Keratinocyte (primary cell): Measurements from ENCODE around the gene GLRX3. TPM values are rescaled to one million over a fixed set of nuclear protein-coding genes. Genes with fewer than 3 reads are reported as not detected.

Source experiments
- DNase-seq: peaks from one replicate; pipeline ENCODE4 v3.0.0-alpha.2; 2011; ENCODE audit warnings: low read depth, missing footprints, low spot score
- FAIRE-seq: peaks from 2 replicates; lab custom pipeline; 2011; peaks lifted over from hg19 to GRCh38; lab: Jason Lieb, UNC
- H2AFZ ChIP-seq: 2 replicates; pipeline ENCODE4 v1.6.0; 2012; ENCODE audit warnings: low read length, control low read depth, inconsistent platforms; ENCODE audit not compliant: control insufficient read depth
- H3K27ac ChIP-seq: 2 replicates; pipeline ENCODE4 v1.5.1; 2011; ENCODE audit warnings: low read length; ENCODE audit not compliant: control insufficient read depth, insufficient read depth
- H3K27me3 ChIP-seq: 3 replicates; pipeline ENCODE4 v1.6.0; 2011; ENCODE audit warnings: low read length; ENCODE audit not compliant: control insufficient read depth, insufficient read depth; ENCODE audit errors: extremely low read depth
- H3K36me3 ChIP-seq, 2 experiments: 2 replicates in 1 of 2; 3 replicates in 1 of 2; pipeline ENCODE4 v1.5.1; 2011; ENCODE audit warnings: low read length in 2 of 2, mild to moderate bottlenecking in 1 of 2; ENCODE audit not compliant: control insufficient read depth in 2 of 2, insufficient read depth in 2 of 2; ENCODE audit errors: extremely low read depth in 1 of 2
- H3K4me1 ChIP-seq: 3 replicates; pipeline ENCODE4 v1.5.1; 2011; ENCODE audit warnings: low read length; ENCODE audit not compliant: control insufficient read depth, insufficient read depth; ENCODE audit errors: extremely low read depth
- H3K4me2 ChIP-seq: 3 replicates; pipeline ENCODE4 v1.6.0; 2011; ENCODE audit warnings: low read depth, low read length; ENCODE audit not compliant: control insufficient read depth, insufficient read depth; ENCODE audit errors: extremely low read depth
- H3K4me3 ChIP-seq, 3 experiments: fragments of 200-600 bp in 1 of 3; sonication (generic) in 1 of 3; 2 replicates in 2 of 3; 3 replicates in 1 of 3; pipeline ENCODE4 v1.5.1; 2011 to 2016; ENCODE audit warnings: low read length in 3 of 3, mild to moderate bottlenecking in 3 of 3, control low read depth in 2 of 3, inconsistent platforms in 1 of 3, low read depth in 1 of 3, mixed read lengths in 1 of 3, mixed run types in 1 of 3, moderate library complexity in 1 of 3; ENCODE audit not compliant: control insufficient read depth in 2 of 3, insufficient read depth in 2 of 3; ENCODE audit errors: extremely low read depth in 1 of 3
- H3K79me2 ChIP-seq: 2 replicates; pipeline ENCODE4 v1.6.0; 2012; ENCODE audit warnings: low read length; ENCODE audit not compliant: control insufficient read depth, insufficient read depth
- H3K9ac ChIP-seq: 3 replicates; pipeline ENCODE4 v1.6.0; 2011; ENCODE audit warnings: low read length; ENCODE audit not compliant: control insufficient read depth, insufficient read depth; ENCODE audit errors: extremely low read depth
- H3K9me1 ChIP-seq: 3 replicates; pipeline ENCODE4 v1.6.0; 2011; ENCODE audit warnings: low read length; ENCODE audit not compliant: control insufficient read depth, insufficient read depth; ENCODE audit errors: extremely low read depth
- H3K9me3 ChIP-seq: 2 replicates; pipeline ENCODE4 v1.5.1; 2012; ENCODE audit warnings: low read depth, low read length; ENCODE audit not compliant: control insufficient read depth
- H4K20me1 ChIP-seq: 3 replicates; pipeline ENCODE4 v1.6.0; 2011; ENCODE audit warnings: low read length; ENCODE audit not compliant: control insufficient read depth, insufficient read depth; ENCODE audit errors: extremely low read depth
- CTCF ChIP-seq, 3 experiments: IDR thresholded peaks in 1 of 3; conservative IDR thresholded peaks in 1 of 3; optimal IDR thresholded peaks in 1 of 3; 2 replicates in 2 of 3; 3 replicates in 1 of 3; pipeline versions ENCODE3 to v1.5.1; 2011; ENCODE audit warnings: low read length in 3 of 3, mild to moderate bottlenecking in 3 of 3, moderate library complexity in 2 of 3, control low read depth in 1 of 3, inconsistent platforms in 1 of 3; ENCODE audit not compliant: insufficient read depth in 2 of 3; ENCODE audit errors: extremely low read depth in 1 of 3
- EZH2 ChIP-seq: IDR thresholded peaks from one replicate; pipeline ENCODE4 v1.6.1; 2012; ENCODE audit warnings: inconsistent platforms, mild to moderate bottlenecking, low read length, moderate library complexity
- dilution Hi-C: fragments of 300-500 bp; cut with MboI; formaldehyde crosslinking; loops from one replicate; pipeline ENCODE4 v1.7.0; 2020; ENCODE audit warnings: low sequenced_read_pairs; ENCODE audit not compliant: extremely low pct_ligation_motif_present
- polyA plus RNA-seq, 5 experiments: library from polyadenylated mRNA; depleted of rRNA in 3 of 5; stranded (reverse) in 3 of 5; stranded (forward) in 1 of 5; unstranded in 1 of 5; fragments of >200 nt; gene quantifications; 1 replicate in 1 of 5; 2 replicates in 3 of 5; 3 replicates in 1 of 5; pipeline versions ENCODE4 v1.2.1 to v1.2.3, GENCODE V29; 2011 to 2012; ENCODE audit warnings: missing spikeins in 2 of 5, low read depth in 1 of 5, low replicate concordance in 1 of 5

GLRX3 gene
- polyA plus RNA-seq, 1 donor (not counting 4 experiments of a cell fraction or from before 2014, with no cell fraction given) = 215 TPM

GRCh38 chr10:130128062-130128781 is 8.0 kb upstream of the GLRX3 start:
- Histone ChIP-seq H3K9me3 (no peaks in the 10 kb centered on the region), H3K79me2 (no peaks in the 10 kb centered on the region), H3K36me3 (no peaks in the 10 kb centered on the region), H4K20me1 (no peaks in the 10 kb centered on the region), H2AFZ (no peak overlapping the region), H3K27me3 (no peaks in the 10 kb centered on the region), H3K4me3 (no peak overlapping the region), H3K4me1 (peaks cover 5% of the 10 kb centered on the region), H3K27ac (no peak overlapping the region), H3K4me2 (no peak overlapping the region), H3K9me1 (no peaks in the 10 kb centered on the region), H3K9ac (no peak overlapping the region)
- DNase-seq = no peak
- no peak for FAIRE-seq
- dilution Hi-C loops = no loop called here
- TF ChIP-seq CTCF (optimal IDR thresholded peaks at IDR 0.05 in 1 of 3, IDR thresholded peaks at IDR 0.05 in 1 of 3, conservative IDR thresholded peaks at IDR 0.05 in 1 of 3; ENCODE audit: extremely low read depth in 1 of 3, insufficient read depth in 2 of 3, low read length in 3 of 3) (no peak), EZH2 (no peak)

DNA sequence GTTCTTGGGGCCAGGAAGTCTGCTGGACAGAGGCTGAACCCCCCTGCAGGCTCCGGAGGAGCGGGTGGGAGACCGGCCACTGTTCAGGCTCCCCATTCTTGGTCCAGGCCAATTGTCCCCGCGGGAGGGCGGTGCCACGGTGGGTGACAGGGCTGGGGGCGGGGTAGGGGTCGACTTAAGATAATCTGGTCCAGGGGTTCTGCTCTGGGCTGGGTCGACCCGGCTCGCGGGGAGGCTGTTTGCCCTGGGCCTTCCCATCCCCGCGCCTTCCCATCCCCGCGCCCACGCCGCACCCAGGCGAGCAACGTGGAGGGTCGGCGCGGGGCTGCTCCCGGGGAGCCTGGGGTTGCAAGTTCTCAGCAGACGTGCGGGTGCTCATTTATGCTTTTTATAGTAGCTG is 7.3 kb upstream of the GLRX3 start:
- no peaks in the 10 kb centered on the region for H3K27me3 ChIP-seq
- no peaks in the 10 kb centered on the region for H3K79me2 ChIP-seq
- dilution Hi-C loops = no loop called here
- no peak overlapping the region for H3K4me3 ChIP-seq
- TF ChIP-seq CTCF (optimal IDR thresholded peaks at IDR 0.05 in 1 of 3, IDR thresholded peaks at IDR 0.05 in 1 of 3, conservative IDR thresholded peaks at IDR 0.05 in 1 of 3; ENCODE audit: extremely low read depth in 1 of 3, insufficient read depth in 2 of 3, low read length in 3 of 3) (no peak), EZH2 (no peak)
- FAIRE-seq = no peak
- H3K36me3 ChIP-seq = no peaks in the 10 kb centered on the region
- H3K9ac ChIP-seq = no peak overlapping the region
- no peak overlapping the region for H2AFZ ChIP-seq
- H3K4me2 ChIP-seq = no peak overlapping the region
- H3K27ac ChIP-seq = no peak overlapping the region
- DNase-seq = no peak
- H3K9me3 ChIP-seq = no peaks in the 10 kb centered on the region
- H4K20me1 ChIP-seq = no peaks in the 10 kb centered on the region
- H3K4me1 ChIP-seq = peaks cover 5% of the 10 kb centered on the region
- H3K9me1 ChIP-seq = no peaks in the 10 kb centered on the region
